ENCODE data around the gene NUMBL. TPM values are rescaled to one million over a fixed set of nuclear protein-coding genes. Genes with fewer than 3 reads are reported as not detected.

Gene NUMBL
- total and polyA plus RNA-seq, 2 of the 4 experiments (the other 2 are of a cell fraction), result 6.3 to 29.0 TPM

- Histone ChIP-seq H3K18ac (ENCODE audit: low read depth, low read length) (no peak overlapping the region), H3K14ac (replicated peaks; ENCODE audit: low read depth, low read length) (no peak overlapping the region), H4K8ac (ENCODE audit: low read depth in 2 of 2, low read length in 2 of 2) (no peak overlapping the region), H2AK9ac (replicated peaks; ENCODE audit: low read depth, low read length, poor library complexity) (no peak overlapping the region), H2BK15ac (ENCODE audit: low read depth, low read length) (no peak overlapping the region), H4K91ac (ENCODE audit: insufficient read depth, low read depth, low read length) (no peak overlapping the region), H2AK5ac (ENCODE audit: low read depth, low read length) (no peak overlapping the region), H3K4me1 (ENCODE audit: control insufficient read depth, insufficient read depth, low read length) (peaks cover 3% of the 10 kb centered on the region; the same call in 1 of the 2 replicates), H2BK20ac (ENCODE audit: low read depth, low read length) (no peak overlapping the region), H3K4me3 (ENCODE audit: insufficient read depth, low read depth, low read length) (no peak overlapping the region), H3K4me2 (ENCODE audit: low read depth, low read length) (no peak overlapping the region), H3K9me1 (ENCODE audit: insufficient read depth, low read length) (0 out of 2 replicates have a peak, but pooled peaks cover 2% of the 10 kb centered on the region), H3K27ac (ENCODE audit: insufficient read depth, low read length) (no peak overlapping the region), H3K4ac (ENCODE audit: low read depth, low read length) (no peak overlapping the region), H3K9ac (ENCODE audit: low read depth, low read length) (no peak overlapping the region), H2BK5ac (ENCODE audit: low read depth, low read length, poor library complexity, severe bottlenecking) (no peak overlapping the region), H3K27me3 (ENCODE audit: control insufficient read depth, insufficient read depth, low read length) (no peaks in the 10 kb centered on the region), H2AFZ (replicated peaks; ENCODE audit: low read length, poor library complexity) (no peak overlapping the region), H3K56ac (ENCODE audit: extremely low read depth, insufficient read depth, low read length) (no peak overlapping the region), H4K20me1 (ENCODE audit: insufficient read depth, low read length) (no peaks in the 10 kb centered on the region), H3K23ac (ENCODE audit: low read depth, low read length) (no peak overlapping the region), H3K79me1 (ENCODE audit: low read depth in 1 of 2, low read length in 2 of 2) (peaks cover 15 to 23% of the 10 kb centered on the region in 2 experiments; a peak in 3 of 4 replicates), H4K5ac (ENCODE audit: low read depth, low read length) (no peak overlapping the region), H2BK120ac (ENCODE audit: low read depth, low read length) (no peak overlapping the region), H3K9me3 (ENCODE audit: control insufficient read depth, insufficient read depth, low read length) (no peaks in the 10 kb centered on the region), H3K36me3 (ENCODE audit: control insufficient read depth, insufficient read depth, low read length) (peaks cover 28% of the 10 kb centered on the region)
- no TSS peak for BruUV-seq (replicated peaks)
- intact Hi-C loops (cut with micrococcal nuclease) (no loop called here), in situ Hi-C loops (cut with MboI; ENCODE audit: low sequenced_read_pairs) (no loop called here), dilution Hi-C loops (cut with HindIII; ENCODE audit: low sequenced_read_pairs, unreplicated experiment) (no loop called here)
- POLR2A ChIA-PET (ENCODE audit: unreplicated experiment), result no interaction called here
- TF ChIP-seq FOS (IDR thresholded peaks at IDR 0.05; ENCODE audit: low read depth, low read length), result no peak
- TF ChIP-seq, protein P1, sequence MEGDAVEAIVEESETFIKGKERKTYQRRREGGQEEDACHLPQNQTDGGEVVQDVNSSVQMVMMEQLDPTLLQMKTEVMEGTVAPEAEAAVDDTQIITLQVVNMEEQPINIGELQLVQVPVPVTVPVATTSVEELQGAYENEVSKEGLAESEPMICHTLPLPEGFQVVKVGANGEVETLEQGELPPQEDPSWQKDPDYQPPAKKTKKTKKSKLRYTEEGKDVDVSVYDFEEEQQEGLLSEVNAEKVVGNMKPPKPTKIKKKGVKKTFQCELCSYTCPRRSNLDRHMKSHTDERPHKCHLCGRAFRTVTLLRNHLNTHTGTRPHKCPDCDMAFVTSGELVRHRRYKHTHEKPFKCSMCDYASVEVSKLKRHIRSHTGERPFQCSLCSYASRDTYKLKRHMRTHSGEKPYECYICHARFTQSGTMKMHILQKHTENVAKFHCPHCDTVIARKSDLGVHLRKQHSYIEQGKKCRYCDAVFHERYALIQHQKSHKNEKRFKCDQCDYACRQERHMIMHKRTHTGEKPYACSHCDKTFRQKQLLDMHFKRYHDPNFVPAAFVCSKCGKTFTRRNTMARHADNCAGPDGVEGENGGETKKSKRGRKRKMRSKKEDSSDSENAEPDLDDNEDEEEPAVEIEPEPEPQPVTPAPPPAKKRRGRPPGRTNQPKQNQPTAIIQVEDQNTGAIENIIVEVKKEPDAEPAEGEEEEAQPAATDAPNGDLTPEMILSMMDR (conservative IDR thresholded peaks at IDR 0.05; ENCODE audit: low read depth, low read length), result no peak
- TF ChIP-seq MAFK (IDR thresholded peaks at IDR 0.05; ENCODE audit: low read depth, low read length), result no peak
- TF ChIP-seq RCOR1 (IDR thresholded peaks at IDR 0.05; ENCODE audit: insufficient replicate concordance, low read length), result no peak
- TF ChIP-seq SMC3 (IDR thresholded peaks at IDR 0.05; ENCODE audit: low read depth, low read length), result no peak
- TF ChIP-seq USF2 (IDR thresholded peaks at IDR 0.05; ENCODE audit: low read depth, low read length), result no peak
- TF ChIP-seq POLR2A (IDR thresholded peaks at IDR 0.05; ENCODE audit: low read depth, low read length), result no peak
- no peak for TF ChIP-seq CHD1 (IDR thresholded peaks at IDR 0.05; ENCODE audit: low read depth, low read length)
- TF ChIP-seq ELK1 (IDR thresholded peaks at IDR 0.05; ENCODE audit: borderline replicate concordance, low read depth, low read length), result no peak
- no peak for TF ChIP-seq RFX5 (IDR thresholded peaks at IDR 0.05; ENCODE audit: low read depth, low read length)
- TF ChIP-seq CEBPB (IDR thresholded peaks at IDR 0.05; ENCODE audit: low read depth, low read length), result no peak
- TF ChIP-seq MAZ (IDR thresholded peaks at IDR 0.05; ENCODE audit: borderline replicate concordance, low read depth, low read length), result no peak
- no peak for TF ChIP-seq MXI1 (IDR thresholded peaks at IDR 0.05; ENCODE audit: borderline replicate concordance, low read depth, low read length)
- no peak for TF ChIP-seq RAD21 (IDR thresholded peaks at IDR 0.05; ENCODE audit: low read length)
- no peak for TF ChIP-seq BHLHE40 (IDR thresholded peaks at IDR 0.05; ENCODE audit: low read depth, low read length)
- no peak for TF ChIP-seq NFE2L2 (IDR thresholded peaks at IDR 0.05; ENCODE audit: low read depth, low read length)
- CTCF ChIA-PET, result no interaction called here
- DNase-seq (no peak), ATAC-seq (ENCODE audit: low read depth) (no peak)
- 100% methylated on average over 4 of the region's 5 CpGs; no CpG with 5 or more reads in 1 of the 2 experiments for WGBS, 2 experiments (ENCODE audit: extremely low coverage in 2 of 2, insufficient read length in 1 of 2)
Observed at GRCh38 chr19:40709817-40710216, 19.4 kb upstream of the NUMBL start.
